Measurements from ENCODE around the gene CERS4.

Gene CERS4

GRCh38 chr19:8304841-8305621, 95.9 kb downstream of the CERS4 start:
- ATAC-seq (replicated peaks) (no peak), DNase-seq (no peak)
- Mint-ChIP-seq H3K36me3 (peaks cover 17 to 38% of the 10 kb centered on the region in 2 donors), H3K27ac (peak overlapping the region; percentile 83), H3K9me3 (no peaks in the 10 kb centered on the region), H3K27me3 (no peaks in the 10 kb centered on the region), H3K4me3 (no peak overlapping the region), H3K4me1 (peaks cover 28 to 48% of the 10 kb centered on the region in 2 donors)

GRCh38 chr19:8305798-8306197, 96.6 kb downstream of the CERS4 start:
- ATAC-seq (replicated peaks) = no peak
- Mint-ChIP-seq H3K9me3 (no peaks in the 10 kb centered on the region), H3K27ac (peak overlapping the region; percentile 21), H3K4me3 (no peak overlapping the region), H3K27me3 (no peaks in the 10 kb centered on the region), H3K4me1 (peaks cover 28 to 49% of the 10 kb centered on the region in 2 donors), H3K36me3 (peaks cover 17 to 42% of the 10 kb centered on the region in 2 donors)
- no peak for DNase-seq

DNA sequence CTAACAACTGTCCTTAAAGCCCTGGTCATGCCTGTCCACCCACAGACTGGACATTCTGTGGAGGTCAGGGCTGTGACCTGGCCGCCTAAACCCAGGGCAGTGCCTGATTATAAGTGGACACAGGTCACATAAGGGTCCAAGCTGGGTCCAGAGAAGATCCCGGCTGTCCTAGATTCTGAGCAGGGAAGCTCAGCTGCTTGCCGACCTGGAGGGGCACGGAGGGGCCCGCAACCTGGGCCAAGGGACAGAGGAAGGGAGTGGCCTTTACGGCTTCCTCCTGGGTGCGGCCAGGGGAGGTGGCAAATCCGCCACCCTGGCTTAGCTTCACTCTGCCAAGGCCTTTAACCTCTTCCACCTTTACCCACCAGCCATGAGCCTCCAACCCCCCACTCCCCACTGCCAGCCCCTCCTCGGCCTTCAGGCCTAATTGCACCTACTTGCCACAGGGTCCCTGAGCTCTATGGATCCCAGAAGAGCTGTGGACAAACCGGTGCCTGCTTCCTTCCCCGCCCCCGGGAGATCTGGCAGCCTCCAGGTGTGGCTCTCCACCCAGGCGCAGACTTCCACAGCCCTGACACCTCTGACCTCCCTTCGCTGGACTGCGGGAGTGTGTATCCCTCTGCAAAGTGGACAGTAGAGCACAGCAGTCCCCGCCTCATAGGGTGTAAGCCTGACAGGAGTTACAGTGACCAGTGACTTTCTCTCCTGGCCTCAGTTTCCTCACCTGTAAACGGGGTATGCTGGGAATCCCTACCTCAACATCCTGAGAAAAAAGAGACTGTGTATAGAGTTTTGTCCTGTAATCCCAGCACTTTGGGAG, 97.3 kb downstream of the CERS4 start:
- Mint-ChIP-seq H3K27me3 (no peaks in the 10 kb centered on the region), H3K4me1 (peaks cover 28 to 49% of the 10 kb centered on the region in 2 donors), H3K4me3 (peak overlapping the region; percentile 92 to 93), H3K36me3 (peaks cover 20 to 45% of the 10 kb centered on the region in 2 donors), H3K9me3 (no peaks in the 10 kb centered on the region), H3K27ac (peak overlapping the region; percentile 37)
- ATAC-seq (replicated peaks) = no peak
- DNase-seq = no peak

DNA sequence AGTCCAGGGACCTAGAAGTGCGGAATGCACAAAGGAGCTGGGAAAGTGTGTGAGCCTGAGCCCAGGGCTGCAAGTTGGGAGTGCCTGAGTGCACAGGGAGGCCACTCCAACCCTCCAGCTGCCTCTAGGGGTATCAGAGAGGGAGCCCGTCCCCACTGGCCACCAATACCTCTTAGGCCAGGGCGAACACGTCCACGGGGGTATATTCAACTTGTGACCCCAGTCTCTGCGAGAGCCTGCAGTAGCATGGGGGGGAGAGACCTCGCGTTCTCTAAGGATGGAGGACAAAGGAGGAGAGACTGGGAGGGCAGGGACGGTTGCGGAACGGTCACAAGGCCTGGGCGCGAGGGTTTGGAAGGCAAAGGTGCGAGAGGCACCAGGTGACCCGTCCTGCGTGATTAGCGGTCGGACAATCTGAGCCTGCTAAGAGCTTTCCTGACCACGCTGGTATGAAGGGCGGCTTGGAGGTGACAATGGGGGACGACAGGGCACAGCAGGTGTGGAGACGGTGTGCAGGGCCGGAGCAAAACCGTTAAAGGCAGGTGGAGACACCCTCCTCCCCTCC, 98.3 kb downstream of the CERS4 start:
- ATAC-seq (replicated peaks) = no peak
- Mint-ChIP-seq H3K27ac (peak overlapping the region; percentile 96), H3K4me3 (peak overlapping the region; percentile 92 to 93), H3K36me3 (peaks cover 22 to 45% of the 10 kb centered on the region in 2 donors), H3K27me3 (no peaks in the 10 kb centered on the region), H3K9me3 (no peaks in the 10 kb centered on the region), H3K4me1 (peaks cover 28 to 53% of the 10 kb centered on the region in 2 donors)
- no peak for DNase-seq

GRCh38 chr19:8307965-8308866, 99.0 kb downstream of the CERS4 start, which contains the start of gene CD320:
Gene CD320 (minus strand): TSS chr19:8308358. CDS start chr19:8308290, 68 bp downstream.
- H3K27me3 Mint-ChIP-seq = no peaks in the 10 kb centered on the region
- H3K9me3 Mint-ChIP-seq = no peaks in the 10 kb centered on the region
- H3K4me3 Mint-ChIP-seq = peak within 1 kb of the TSS; percentile 92 to 93
- H3K4me1 Mint-ChIP-seq = peaks cover 28 to 53% of the 10 kb centered on the region in 2 donors
- peaks cover 27 to 45% of the 10 kb centered on the region in 2 donors for H3K36me3 Mint-ChIP-seq
- ATAC-seq (replicated peaks) (peak; percentile 93 to 94), DNase-seq (peak; percentile 85)
- H3K27ac Mint-ChIP-seq = peak within 1 kb of the TSS; percentile 96

DNA sequence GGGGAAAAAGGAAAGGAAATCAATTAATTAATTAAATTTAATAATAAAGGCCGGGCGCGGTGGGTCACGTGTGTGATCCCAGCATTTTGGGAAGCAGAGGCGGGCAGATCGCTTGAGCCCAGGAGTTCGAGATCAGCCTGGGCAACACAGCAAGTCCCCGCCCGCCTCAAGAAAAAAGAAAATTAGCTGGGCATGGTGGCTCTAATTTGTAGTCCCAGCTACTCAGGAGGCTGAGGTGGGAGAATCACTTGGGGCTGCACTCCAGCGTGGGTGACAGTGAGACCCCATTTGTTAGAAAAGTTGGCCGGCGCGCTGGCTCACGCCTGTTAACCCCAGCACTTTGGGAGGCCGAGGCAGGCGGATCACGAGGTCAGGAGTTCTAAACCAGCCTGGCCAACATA, 99.7 kb downstream of the CERS4 start:
- Mint-ChIP-seq H3K36me3 (peaks cover 29 to 45% of the 10 kb centered on the region in 2 donors), H3K4me1 (peaks cover 28 to 53% of the 10 kb centered on the region in 2 donors), H3K9me3 (no peaks in the 10 kb centered on the region), H3K27ac (no peak overlapping the region), H3K4me3 (peak overlapping the region; percentile 92 to 93), H3K27me3 (no peaks in the 10 kb centered on the region)
- ATAC-seq (replicated peaks) (no peak), DNase-seq (no peak)

DNA sequence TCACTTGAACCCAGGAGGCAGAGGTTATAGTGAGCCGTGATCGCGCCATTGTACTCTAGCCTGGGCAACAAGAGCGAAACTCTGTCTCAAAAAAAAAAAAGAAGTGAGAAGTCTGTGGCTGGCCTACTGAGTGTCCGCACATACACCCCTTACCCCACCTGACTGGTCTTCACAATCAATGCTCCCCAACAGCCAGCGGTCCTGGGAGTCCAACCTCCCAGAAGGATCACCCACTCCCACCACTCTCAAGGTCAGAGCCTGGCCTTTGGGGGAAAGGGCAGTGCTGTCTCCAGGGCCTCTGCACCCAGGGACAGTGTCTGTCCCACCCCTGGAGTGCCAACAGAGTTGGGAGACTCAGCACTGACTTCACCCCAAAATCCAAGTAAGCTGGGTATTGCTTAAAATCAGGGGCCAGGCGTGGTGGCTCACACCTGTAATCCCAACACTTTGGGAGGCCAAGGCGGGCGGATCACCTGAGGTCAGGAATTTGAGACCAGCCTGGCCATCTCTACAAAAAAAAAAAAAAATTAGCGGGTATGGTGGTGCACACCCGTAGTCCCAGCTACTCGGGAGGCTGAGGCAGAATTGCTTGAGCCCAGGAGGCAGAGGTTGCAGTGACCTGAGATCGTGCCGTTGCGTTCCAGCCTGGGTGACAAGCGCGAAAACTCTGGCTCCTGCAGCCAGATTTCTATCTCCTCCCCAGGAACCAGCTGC, 101.3 kb downstream of the CERS4 start:
- Mint-ChIP-seq H3K27me3 (no peaks in the 10 kb centered on the region), H3K27ac (no peak overlapping the region), H3K4me1 (peaks cover 24 to 47% of the 10 kb centered on the region in 2 donors), H3K9me3 (no peaks in the 10 kb centered on the region), H3K4me3 (no peak overlapping the region), H3K36me3 (peaks cover 23 to 45% of the 10 kb centered on the region in 2 donors)
- no peak for ATAC-seq (replicated peaks)
- no peak for DNase-seq

DNA sequence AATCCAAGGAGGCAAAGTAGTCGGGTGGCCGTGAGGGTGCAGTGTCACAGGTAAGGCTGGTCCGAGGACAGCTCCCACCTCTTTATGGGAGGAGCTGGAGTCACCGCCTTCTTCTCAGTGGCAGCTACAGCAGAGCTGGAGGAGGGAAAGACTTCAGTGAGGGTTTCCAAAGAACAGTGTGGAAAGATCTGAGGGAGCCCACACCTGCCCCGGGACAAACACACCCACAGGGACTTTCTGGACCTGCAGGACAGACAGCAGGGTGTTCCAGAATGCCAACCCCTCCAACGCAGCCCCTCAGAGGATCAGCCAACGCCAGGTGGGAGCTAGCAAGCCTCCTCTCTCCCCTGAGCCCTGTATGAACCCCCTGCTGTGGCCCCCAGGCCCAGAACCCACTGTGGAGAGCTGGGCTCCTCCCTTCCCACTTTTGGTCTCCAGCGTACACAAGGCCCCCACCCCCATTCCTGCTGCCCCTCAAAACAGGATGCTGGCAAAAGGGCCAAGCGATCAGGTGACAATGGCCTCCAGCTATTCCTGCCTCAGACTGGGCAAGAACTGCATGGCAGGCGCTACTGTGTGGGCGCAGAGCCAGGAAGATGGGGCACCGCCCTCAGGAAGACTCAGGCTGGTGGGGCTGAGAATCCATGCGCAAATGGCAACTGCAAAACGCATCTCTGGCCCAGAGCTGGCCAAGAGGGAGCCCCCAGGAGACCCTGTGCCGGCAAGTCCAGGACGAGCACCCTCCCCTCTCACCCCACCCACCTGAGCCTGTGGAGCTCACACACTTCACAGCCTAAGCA, 102.5 kb downstream of the CERS4 start:
- Mint-ChIP-seq H3K27ac (no peak overlapping the region), H3K27me3 (no peaks in the 10 kb centered on the region), H3K4me3 (no peak overlapping the region), H3K9me3 (no peaks in the 10 kb centered on the region), H3K36me3 (peaks cover 22 to 49% of the 10 kb centered on the region in 2 donors), H3K4me1 (peaks cover 17 to 36% of the 10 kb centered on the region in 2 donors)
- ATAC-seq (replicated peaks) = no peak
- DNase-seq = no peak

Measured in stimulated activated naive B cell treated with anti-CD40 and anti-IgM and Interleukin-4, amounts not matched to agents 10 μg/mL and 1 μg/mL and 100 μg/mL, for 72 hours (primary cell).